ENCODE data around the gene TFCP2.

GRCh38 chr12:51124504-51124903, 48.4 kb downstream of the TFCP2 start:
- TF ChIP-seq POLR2A (IDR thresholded peaks at IDR 0.05) (no peak), CTCF (IDR thresholded peaks at IDR 0.05) (no peak)
